ENCODE results near the gene OTOGL. TPM values are rescaled to one million over a fixed set of nuclear protein-coding genes. Genes with fewer than 3 reads are reported as not detected.

The OTOGL gene
- total and polyA plus RNA-seq, 2 donors from 2014 or later, result 0.47 to 0.80 TPM

- intact Hi-C loops (cut with DNase I), result no loop called here
- H3K9ac ChIP-seq (ENCODE audit: low read length in 3 of 3), result no peak overlapping the region
- DNase-seq (peak in 1 of 5 donors; percentile 15), FAIRE-seq (no peak)
- no peak for TF ChIP-seq CTCF (IDR thresholded peaks at IDR 0.05; ENCODE audit: borderline replicate concordance, extremely low read depth, insufficient read depth)
- no peaks in the 10 kb centered on the region for H3K9me3 ChIP-seq (ENCODE audit: control insufficient read depth in 2 of 3, insufficient read depth in 1 of 3, low read length in 3 of 3)
- no peak overlapping the region for H3K27ac ChIP-seq (ENCODE audit: low read depth in 2 of 2, low read length in 2 of 2)
- H3K36me3 ChIP-seq (ENCODE audit: control insufficient read depth in 2 of 3, insufficient read depth in 3 of 3, low read length in 3 of 3), result no peaks in the 10 kb centered on the region
- no peaks in the 10 kb centered on the region for H3K27me3 ChIP-seq (ENCODE audit: control insufficient read depth, insufficient read depth, low read length)
- H3K4me3 ChIP-seq (ENCODE audit: low read length in 3 of 3), result no peak overlapping the region
- no peaks in the 10 kb centered on the region for H3K4me1 ChIP-seq (ENCODE audit: control insufficient read depth in 2 of 3, insufficient read depth in 2 of 3, low read depth in 1 of 3, low read length in 3 of 3)
These were observed 30.7 kb downstream of the OTOGL start for GRCh38 chr12:80129895-80130530.

- Histone ChIP-seq H3K27me3 (ENCODE audit: control insufficient read depth, insufficient read depth, low read length) (no peaks in the 10 kb centered on the region), H3K36me3 (ENCODE audit: control insufficient read depth in 2 of 3, insufficient read depth in 3 of 3, low read length in 3 of 3) (no peaks in the 10 kb centered on the region), H3K9ac (ENCODE audit: low read length in 3 of 3) (no peak overlapping the region), H3K4me1 (ENCODE audit: control insufficient read depth in 2 of 3, insufficient read depth in 2 of 3, low read depth in 1 of 3, low read length in 3 of 3) (no peaks in the 10 kb centered on the region), H3K9me3 (ENCODE audit: control insufficient read depth in 2 of 3, insufficient read depth in 1 of 3, low read length in 3 of 3) (no peaks in the 10 kb centered on the region), H3K4me3 (ENCODE audit: low read length in 3 of 3) (no peak overlapping the region), H3K27ac (ENCODE audit: low read depth in 2 of 2, low read length in 2 of 2) (no peak overlapping the region)
- no peak for DNase-seq
- no peak for TF ChIP-seq CTCF (IDR thresholded peaks at IDR 0.05; ENCODE audit: borderline replicate concordance, extremely low read depth, insufficient read depth)
- no peak for FAIRE-seq
- intact Hi-C loops (cut with DNase I), result no loop called here
These were observed 36.3 kb downstream of the OTOGL start for GRCh38 chr12:80135624-80136023.

- Histone ChIP-seq H3K4me3 (ENCODE audit: low read length in 3 of 3) (no peak overlapping the region), H3K36me3 (ENCODE audit: control insufficient read depth in 2 of 3, insufficient read depth in 3 of 3, low read length in 3 of 3) (no peaks in the 10 kb centered on the region), H3K4me1 (ENCODE audit: control insufficient read depth in 2 of 3, insufficient read depth in 2 of 3, low read depth in 1 of 3, low read length in 3 of 3) (no peaks in the 10 kb centered on the region), H3K9ac (ENCODE audit: low read length in 3 of 3) (no peak overlapping the region), H3K27ac (ENCODE audit: low read depth in 2 of 2, low read length in 2 of 2) (no peak overlapping the region), H3K9me3 (ENCODE audit: control insufficient read depth in 2 of 3, insufficient read depth in 1 of 3, low read length in 3 of 3) (no peaks in the 10 kb centered on the region), H3K27me3 (ENCODE audit: control insufficient read depth, insufficient read depth, low read length) (no peaks in the 10 kb centered on the region)
- no peak for FAIRE-seq
- intact Hi-C loops (cut with DNase I), result no loop called here
- no peak for DNase-seq
- no peak for TF ChIP-seq CTCF (IDR thresholded peaks at IDR 0.05; ENCODE audit: borderline replicate concordance, extremely low read depth, insufficient read depth)
These were observed 40.7 kb downstream of the OTOGL start for GRCh38 chr12:80140005-80140404.

GRCh38 chr12:80142640-80143039 lies 43.3 kb downstream of the OTOGL start:
- Histone ChIP-seq H3K27me3 (ENCODE audit: control insufficient read depth, insufficient read depth, low read length) (no peaks in the 10 kb centered on the region), H3K36me3 (ENCODE audit: control insufficient read depth in 2 of 3, insufficient read depth in 3 of 3, low read length in 3 of 3) (no peaks in the 10 kb centered on the region), H3K27ac (ENCODE audit: low read depth in 2 of 2, low read length in 2 of 2) (no peak overlapping the region), H3K4me3 (ENCODE audit: low read length in 3 of 3) (no peak overlapping the region), H3K4me1 (ENCODE audit: control insufficient read depth in 2 of 3, insufficient read depth in 2 of 3, low read depth in 1 of 3, low read length in 3 of 3) (no peaks in the 10 kb centered on the region), H3K9me3 (ENCODE audit: control insufficient read depth in 2 of 3, insufficient read depth in 1 of 3, low read length in 3 of 3) (no peaks in the 10 kb centered on the region), H3K9ac (ENCODE audit: low read length in 3 of 3) (no peak overlapping the region)
- intact Hi-C loops (cut with DNase I), result no loop called here
- DNase-seq, result no peak
- FAIRE-seq, result no peak
- no peak for TF ChIP-seq CTCF (IDR thresholded peaks at IDR 0.05; ENCODE audit: borderline replicate concordance, extremely low read depth, insufficient read depth)

All from kidney (tissue), 14 donors.